Thyroid gland (tissue), 4 donors: ENCODE results near the gene TXN.

Experiments
- CTCF ChIP-seq, 6 experiments: fragments of 200-600 bp in 3 of 6; fragments of 450-650 bp in 3 of 6; sonication (generic) in 3 of 6; IDR thresholded peaks; one replicate each; pipeline ENCODE4 v1.5.1; 2016 to 2019; ENCODE audit warnings: antibody characterized with exemption in 6 of 6, mild to moderate bottlenecking in 2 of 6, inconsistent platforms in 1 of 6, moderate library complexity in 1 of 6
- POLR2A ChIP-seq, 2 donors: fragments of 450-650 bp; IDR thresholded peaks; one replicate each; pipeline ENCODE4 v1.6.1; 2017; ENCODE audit warnings: antibody characterized with exemption in 2 of 2, mild to moderate bottlenecking in 2 of 2, moderate library complexity in 1 of 2

- TF ChIP-seq CTCF (IDR thresholded peaks at IDR 0.05), result no peak
- TF ChIP-seq POLR2A (IDR thresholded peaks at IDR 0.05), result no peak
Measured at GRCh38 chr9:110228321-110228720, 28.0 kb downstream of the TXN start.
